Osteoblast (primary cell): ENCODE results near the gene MTR. TPM values are rescaled to one million over a fixed set of nuclear protein-coding genes. Genes with fewer than 3 reads are reported as not detected.

Experiments
- DNase-seq: peaks from one replicate; pipeline ENCODE4 v3.0.0; 2011; ENCODE audit warnings: low spot score, mixed read lengths; ENCODE audit not compliant: insufficient read length; ENCODE audit errors: missing footprints
- H2AFZ ChIP-seq: 2 replicates; pipeline ENCODE4 v1.6.0; 2011; ENCODE audit warnings: mild to moderate bottlenecking, low read length
- H3K27ac ChIP-seq: 2 replicates; pipeline ENCODE4 v1.5.1; 2011; ENCODE audit warnings: mild to moderate bottlenecking, low read depth, low read length, moderate library complexity
- H3K27me3 ChIP-seq: 2 replicates; pipeline ENCODE4 v1.6.0; 2012; ENCODE audit warnings: mild to moderate bottlenecking, control low read depth, inconsistent platforms, low read length, moderate library complexity; ENCODE audit not compliant: insufficient read depth
- H3K36me3 ChIP-seq: 2 replicates; pipeline ENCODE4 v1.5.1; 2011; ENCODE audit warnings: mild to moderate bottlenecking, low read length, control low read depth, moderate library complexity; ENCODE audit not compliant: insufficient read depth
- H3K4me1 ChIP-seq: 2 replicates; pipeline ENCODE4 v1.5.1; 2011; ENCODE audit warnings: mild to moderate bottlenecking, low read length, control low read depth, moderate library complexity; ENCODE audit not compliant: insufficient read depth
- H3K4me2 ChIP-seq: 2 replicates; pipeline ENCODE4 v1.6.0; 2011; ENCODE audit warnings: mild to moderate bottlenecking, low read length; ENCODE audit not compliant: insufficient read depth
- H3K4me3 ChIP-seq: fragments of 200-600 bp; sonication (generic); 3 replicates; pipeline ENCODE4 v1.5.1; 2012; ENCODE audit warnings: mild to moderate bottlenecking, low read length, inconsistent platforms; ENCODE audit not compliant: insufficient read depth
- H3K79me2 ChIP-seq: 2 replicates; pipeline ENCODE4 v1.6.0; 2012; ENCODE audit warnings: mild to moderate bottlenecking, low read length, control low read depth, inconsistent platforms; ENCODE audit not compliant: insufficient read depth
- H3K9me3 ChIP-seq: 2 replicates; pipeline ENCODE4 v1.5.1; 2011; ENCODE audit warnings: low read depth, low read length, control low read depth
- H4K20me1 ChIP-seq: 2 replicates; pipeline ENCODE4 v1.6.0; 2012; ENCODE audit warnings: mild to moderate bottlenecking, low read length, control low read depth; ENCODE audit not compliant: insufficient read depth
- total RNA-seq: library from RNA; depleted of rRNA; stranded (reverse); fragments of >200 nt; gene quantifications from 2 replicates; pipeline ENCODE4 v1.2.3, GENCODE V29; 2012
- TF ChIP-seq, protein P1 (sequence below): IDR thresholded peaks from 2 replicates; pipeline ENCODE4 v1.5.1; 2011; ENCODE audit warnings: mild to moderate bottlenecking, low read depth, low read length, moderate library complexity; ENCODE audit errors: extremely low read depth

MTR gene
- total RNA-seq, 1 donor, result 30.0 TPM

DNA sequence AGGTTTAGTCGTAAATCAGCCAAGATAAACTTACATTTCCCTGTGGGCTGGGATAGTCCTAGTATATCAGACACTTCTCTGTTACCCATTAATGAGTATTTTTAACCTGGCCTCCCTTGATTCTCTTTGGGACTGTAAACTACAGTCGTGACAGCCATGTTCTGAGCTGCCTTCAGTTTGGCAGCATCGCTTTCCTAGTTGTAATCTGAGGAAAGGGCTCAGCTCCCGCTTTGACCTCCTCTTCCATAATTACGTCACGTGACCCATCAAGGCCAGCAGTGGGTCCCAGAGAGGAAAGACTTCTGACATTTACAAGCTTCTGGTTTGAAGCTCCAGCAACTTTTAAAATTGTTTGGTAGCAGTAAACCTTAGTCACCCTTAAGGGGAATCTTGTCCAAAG lies 34.6 kb upstream of the MTR start:
- Histone ChIP-seq H3K79me2 (no peaks in the 10 kb centered on the region), H3K27ac (no peak overlapping the region), H3K4me1 (no peaks in the 10 kb centered on the region), H4K20me1 (no peaks in the 10 kb centered on the region), H3K9me3 (no peaks in the 10 kb centered on the region), H2AFZ (no peak overlapping the region), H3K4me3 (no peak overlapping the region), H3K36me3 (no peaks in the 10 kb centered on the region), H3K4me2 (no peak overlapping the region), H3K27me3 (no peaks in the 10 kb centered on the region)
- TF ChIP-seq, protein P1, sequence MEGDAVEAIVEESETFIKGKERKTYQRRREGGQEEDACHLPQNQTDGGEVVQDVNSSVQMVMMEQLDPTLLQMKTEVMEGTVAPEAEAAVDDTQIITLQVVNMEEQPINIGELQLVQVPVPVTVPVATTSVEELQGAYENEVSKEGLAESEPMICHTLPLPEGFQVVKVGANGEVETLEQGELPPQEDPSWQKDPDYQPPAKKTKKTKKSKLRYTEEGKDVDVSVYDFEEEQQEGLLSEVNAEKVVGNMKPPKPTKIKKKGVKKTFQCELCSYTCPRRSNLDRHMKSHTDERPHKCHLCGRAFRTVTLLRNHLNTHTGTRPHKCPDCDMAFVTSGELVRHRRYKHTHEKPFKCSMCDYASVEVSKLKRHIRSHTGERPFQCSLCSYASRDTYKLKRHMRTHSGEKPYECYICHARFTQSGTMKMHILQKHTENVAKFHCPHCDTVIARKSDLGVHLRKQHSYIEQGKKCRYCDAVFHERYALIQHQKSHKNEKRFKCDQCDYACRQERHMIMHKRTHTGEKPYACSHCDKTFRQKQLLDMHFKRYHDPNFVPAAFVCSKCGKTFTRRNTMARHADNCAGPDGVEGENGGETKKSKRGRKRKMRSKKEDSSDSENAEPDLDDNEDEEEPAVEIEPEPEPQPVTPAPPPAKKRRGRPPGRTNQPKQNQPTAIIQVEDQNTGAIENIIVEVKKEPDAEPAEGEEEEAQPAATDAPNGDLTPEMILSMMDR, result no peak
- DNase-seq, result no peak

DNA sequence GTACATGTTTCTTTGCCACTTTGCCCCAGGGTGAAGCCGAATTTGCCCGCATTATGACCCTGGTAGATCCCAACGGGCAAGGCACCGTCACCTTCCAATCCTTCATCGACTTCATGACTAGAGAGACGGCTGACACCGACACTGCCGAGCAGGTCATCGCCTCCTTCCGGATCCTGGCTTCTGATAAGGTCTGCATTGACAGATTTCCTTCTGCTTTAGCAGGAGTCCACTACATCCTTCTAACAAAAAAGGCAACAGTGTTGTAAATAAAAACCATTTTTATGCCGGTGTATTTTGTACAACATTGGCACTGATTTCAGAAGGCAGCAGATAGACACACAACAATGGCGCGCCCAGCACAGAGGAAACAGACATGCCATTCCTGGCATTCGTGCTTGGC lies 34.1 kb upstream of the MTR start:
- TF ChIP-seq, protein P1, result no peak
- H3K79me2 ChIP-seq, result no peaks in the 10 kb centered on the region
- H3K36me3 ChIP-seq, result no peaks in the 10 kb centered on the region
- no peak overlapping the region for H3K27ac ChIP-seq
- H3K4me1 ChIP-seq, result no peaks in the 10 kb centered on the region
- no peaks in the 10 kb centered on the region for H4K20me1 ChIP-seq
- no peak for DNase-seq
- H3K9me3 ChIP-seq, result no peaks in the 10 kb centered on the region
- H3K4me3 ChIP-seq, result no peak overlapping the region
- H3K4me2 ChIP-seq, result no peak overlapping the region
- no peaks in the 10 kb centered on the region for H3K27me3 ChIP-seq
- no peak overlapping the region for H2AFZ ChIP-seq

DNA sequence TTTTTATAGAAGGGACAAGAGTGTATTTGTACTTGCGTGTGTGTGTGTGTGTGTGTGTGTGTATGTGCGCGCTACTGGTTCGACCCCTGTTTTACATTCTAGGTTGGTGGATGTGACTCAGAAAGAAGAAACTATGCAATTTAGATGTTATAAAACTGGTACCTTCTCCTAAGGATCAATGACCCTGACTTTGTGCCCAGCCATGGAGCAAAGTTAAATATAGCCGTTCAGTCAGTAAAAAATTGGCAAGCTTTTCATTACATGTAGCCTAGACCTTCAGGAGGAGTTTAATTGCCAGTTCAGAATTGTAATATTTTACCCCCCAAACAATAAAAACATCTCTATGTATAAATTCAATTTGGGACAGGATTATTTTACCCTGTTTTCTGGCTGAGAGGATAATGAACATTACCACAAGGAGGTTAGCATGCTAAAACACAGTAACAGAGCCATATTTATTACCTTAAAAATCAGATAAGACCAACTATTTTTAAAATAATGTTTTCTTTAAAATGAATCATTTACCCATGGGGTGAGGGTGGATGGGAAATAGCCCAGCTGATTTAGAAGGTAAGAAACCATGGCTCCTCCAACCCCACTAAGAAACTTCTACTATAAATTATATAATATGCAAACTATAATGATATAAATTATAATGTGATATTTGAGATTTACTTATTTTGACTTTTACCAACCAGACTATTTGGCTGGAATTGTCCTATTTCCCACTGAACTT lies 33.5 kb upstream of the MTR start:
- Histone ChIP-seq H2AFZ (no peak overlapping the region), H3K9me3 (no peaks in the 10 kb centered on the region), H3K4me3 (no peak overlapping the region), H3K4me2 (no peak overlapping the region), H3K27me3 (no peaks in the 10 kb centered on the region), H4K20me1 (no peaks in the 10 kb centered on the region), H3K27ac (no peak overlapping the region), H3K36me3 (no peaks in the 10 kb centered on the region), H3K79me2 (no peaks in the 10 kb centered on the region), H3K4me1 (no peaks in the 10 kb centered on the region)
- DNase-seq, result no peak
- TF ChIP-seq, protein P1, result no peak

DNA sequence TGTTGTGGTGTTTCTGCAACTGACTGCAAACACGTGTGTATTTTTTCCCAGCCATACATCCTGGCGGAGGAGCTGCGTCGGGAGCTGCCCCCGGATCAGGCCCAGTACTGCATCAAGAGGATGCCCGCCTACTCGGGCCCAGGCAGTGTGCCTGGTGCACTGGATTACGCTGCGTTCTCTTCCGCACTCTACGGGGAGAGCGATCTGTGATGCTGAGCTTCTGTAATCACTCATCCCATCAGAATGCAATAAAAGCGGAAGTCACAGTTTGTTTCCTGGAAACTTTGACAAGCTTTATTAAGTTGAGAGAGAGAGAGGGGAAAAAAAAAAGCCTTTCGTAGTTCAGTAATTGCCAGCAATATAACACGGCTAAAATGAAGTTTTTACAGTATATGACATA lies 32.7 kb upstream of the MTR start:
- Histone ChIP-seq H3K4me3 (no peak overlapping the region), H3K27ac (no peak overlapping the region), H3K4me2 (no peak overlapping the region), H4K20me1 (no peaks in the 10 kb centered on the region), H2AFZ (no peak overlapping the region), H3K4me1 (no peaks in the 10 kb centered on the region), H3K9me3 (no peaks in the 10 kb centered on the region), H3K36me3 (no peaks in the 10 kb centered on the region), H3K79me2 (no peaks in the 10 kb centered on the region), H3K27me3 (no peaks in the 10 kb centered on the region)
- TF ChIP-seq, protein P1, result no peak
- DNase-seq, result no peak
